Mucosa of stomach (tissue), 1 donor: ENCODE results near the gene ARRDC2.

Experiments
- H3K27me3 ChIP-seq: one replicate; pipeline ENCODE4 v1.7.0; 2013; ENCODE audit warnings: mild to moderate bottlenecking, low read length; ENCODE audit not compliant: control insufficient read depth, insufficient read depth
- H3K36me3 ChIP-seq: one replicate; pipeline ENCODE4 v1.7.0; 2013; ENCODE audit warnings: low read length; ENCODE audit not compliant: control insufficient read depth, insufficient read depth
- H3K4me1 ChIP-seq: one replicate; pipeline ENCODE4 v1.7.0; 2013; ENCODE audit warnings: mild to moderate bottlenecking, low read length; ENCODE audit not compliant: control insufficient read depth, insufficient read depth
- H3K4me3 ChIP-seq: one replicate; pipeline ENCODE4 v1.7.0; 2013; ENCODE audit warnings: low read length
- H3K9ac ChIP-seq: one replicate; pipeline ENCODE4 v1.7.0; 2013; ENCODE audit warnings: mild to moderate bottlenecking, low read length, moderate library complexity
- H3K9me3 ChIP-seq: one replicate; pipeline ENCODE4 v1.7.0; 2013; ENCODE audit warnings: mild to moderate bottlenecking, low read length, moderate library complexity; ENCODE audit not compliant: control insufficient read depth
- donor health status: Pancreatic carcinoma.

ARRDC2 gene

DNA sequence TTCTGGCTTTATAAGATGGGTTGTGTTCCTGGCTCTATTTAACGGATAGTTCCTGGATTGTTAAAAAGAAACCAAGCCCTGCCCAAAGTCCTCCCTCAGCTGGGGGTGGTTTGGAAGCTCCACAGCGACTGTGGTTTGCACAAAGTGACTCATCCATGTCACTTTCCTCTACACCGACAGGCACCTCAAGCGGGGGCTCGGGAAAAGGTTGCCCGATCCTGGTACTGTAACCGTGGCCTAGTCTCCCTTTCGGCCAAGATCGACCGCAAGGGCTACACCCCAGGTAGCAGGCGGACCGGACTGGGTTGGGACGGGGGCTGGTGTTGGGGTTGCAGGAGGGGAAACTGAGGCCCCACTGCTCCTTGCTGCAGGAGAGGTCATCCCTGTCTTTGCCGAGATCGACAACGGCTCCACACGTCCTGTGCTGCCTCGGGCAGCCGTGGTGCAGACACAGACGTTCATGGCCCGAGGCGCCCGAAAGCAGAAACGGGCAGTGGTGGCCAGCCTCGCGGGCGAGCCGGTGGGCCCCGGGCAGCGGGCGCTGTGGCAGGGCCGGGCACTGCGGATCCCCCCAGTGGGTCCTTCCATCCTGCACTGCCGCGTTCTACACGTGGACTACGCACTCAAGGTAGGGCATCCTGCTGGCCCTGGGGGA, 1.6 kb downstream of the ARRDC2 start:
- Histone ChIP-seq H3K27me3 (no peaks in the 10 kb centered on the region), H3K9ac (no peak overlapping the region), H3K4me1 (peaks cover 21% of the 10 kb centered on the region), H3K36me3 (peaks cover 16% of the 10 kb centered on the region), H3K4me3 (no peak overlapping the region), H3K9me3 (no peaks in the 10 kb centered on the region)

GRCh38 chr19:18010149-18010548, 2.2 kb downstream of the ARRDC2 start:
- no peak overlapping the region for H3K9ac ChIP-seq
- H3K4me1 ChIP-seq, result peaks cover 21% of the 10 kb centered on the region
- no peaks in the 10 kb centered on the region for H3K9me3 ChIP-seq
- peaks cover 16% of the 10 kb centered on the region for H3K36me3 ChIP-seq
- H3K4me3 ChIP-seq, result no peak overlapping the region
- no peaks in the 10 kb centered on the region for H3K27me3 ChIP-seq

- Histone ChIP-seq H3K36me3 (peaks cover 16% of the 10 kb centered on the region), H3K27me3 (no peaks in the 10 kb centered on the region), H3K4me3 (no peak overlapping the region), H3K9me3 (no peaks in the 10 kb centered on the region), H3K9ac (no peak overlapping the region), H3K4me1 (peaks cover 18% of the 10 kb centered on the region)
These were observed 5.5 kb downstream of the ARRDC2 start for GRCh38 chr19:18013210-18014111.

DNA sequence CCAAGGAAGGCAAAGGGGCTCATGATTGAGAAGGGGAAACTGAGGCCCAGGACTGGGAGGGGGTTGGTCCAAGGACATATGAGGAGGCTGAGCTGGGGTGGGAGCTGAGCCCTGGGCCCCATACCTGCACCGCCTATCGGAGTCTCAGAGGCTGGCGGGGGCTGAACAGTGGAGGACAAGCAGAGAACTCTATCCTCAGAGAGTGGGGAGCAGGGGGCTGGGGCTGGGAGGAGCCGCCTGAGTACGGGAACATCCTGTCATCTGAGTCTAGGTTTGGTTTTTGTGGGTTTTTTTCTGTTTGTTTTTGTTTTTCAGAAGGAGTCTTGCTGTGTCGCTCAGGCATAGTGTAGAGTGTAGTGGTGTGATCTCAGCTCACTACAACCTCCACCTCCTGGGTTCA, 6.2 kb downstream of the ARRDC2 start:
- Histone ChIP-seq H3K36me3 (peaks cover 12% of the 10 kb centered on the region), H3K4me3 (no peak overlapping the region), H3K27me3 (no peaks in the 10 kb centered on the region), H3K9me3 (no peaks in the 10 kb centered on the region), H3K9ac (no peak overlapping the region), H3K4me1 (peaks cover 11% of the 10 kb centered on the region)

DNA sequence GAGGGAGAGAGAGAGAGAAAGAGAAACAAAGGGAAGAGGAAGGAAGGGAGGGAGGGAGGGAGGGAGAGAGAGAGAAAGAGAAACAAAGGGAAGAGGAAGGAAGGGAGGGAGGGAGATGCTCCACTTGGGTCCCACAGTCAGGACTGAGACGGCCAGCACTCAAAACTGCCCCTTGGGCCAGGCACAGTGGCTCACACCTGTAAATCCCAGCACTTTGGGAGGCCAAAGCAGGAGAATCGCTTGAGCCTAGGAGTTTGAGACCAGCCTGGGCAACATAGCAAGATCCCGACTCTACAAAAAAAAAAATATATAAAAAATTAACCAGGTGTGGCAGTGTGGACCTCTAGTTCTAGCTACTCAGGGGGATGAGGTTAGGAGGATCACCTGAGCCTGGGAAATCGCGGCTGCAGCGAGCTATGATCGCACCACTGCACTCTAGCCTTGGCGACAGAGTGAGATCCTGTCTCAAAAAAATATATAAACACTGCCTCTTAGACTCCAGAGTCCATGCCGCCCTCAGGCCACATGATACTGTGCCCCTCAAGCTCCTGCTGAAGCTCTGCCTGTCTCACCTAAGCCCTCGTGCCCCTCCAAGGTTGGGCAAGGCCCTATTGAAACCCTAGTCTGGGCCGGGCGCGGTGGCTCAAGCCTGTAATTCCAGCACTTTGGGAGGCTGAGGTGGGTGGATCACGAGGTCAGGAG, 8.4 kb downstream of the ARRDC2 start:
- Histone ChIP-seq H3K9me3 (no peaks in the 10 kb centered on the region), H3K36me3 (peaks cover 11% of the 10 kb centered on the region), H3K4me1 (peaks cover 29% of the 10 kb centered on the region), H3K4me3 (no peak overlapping the region), H3K27me3 (no peaks in the 10 kb centered on the region), H3K9ac (no peak overlapping the region)

DNA sequence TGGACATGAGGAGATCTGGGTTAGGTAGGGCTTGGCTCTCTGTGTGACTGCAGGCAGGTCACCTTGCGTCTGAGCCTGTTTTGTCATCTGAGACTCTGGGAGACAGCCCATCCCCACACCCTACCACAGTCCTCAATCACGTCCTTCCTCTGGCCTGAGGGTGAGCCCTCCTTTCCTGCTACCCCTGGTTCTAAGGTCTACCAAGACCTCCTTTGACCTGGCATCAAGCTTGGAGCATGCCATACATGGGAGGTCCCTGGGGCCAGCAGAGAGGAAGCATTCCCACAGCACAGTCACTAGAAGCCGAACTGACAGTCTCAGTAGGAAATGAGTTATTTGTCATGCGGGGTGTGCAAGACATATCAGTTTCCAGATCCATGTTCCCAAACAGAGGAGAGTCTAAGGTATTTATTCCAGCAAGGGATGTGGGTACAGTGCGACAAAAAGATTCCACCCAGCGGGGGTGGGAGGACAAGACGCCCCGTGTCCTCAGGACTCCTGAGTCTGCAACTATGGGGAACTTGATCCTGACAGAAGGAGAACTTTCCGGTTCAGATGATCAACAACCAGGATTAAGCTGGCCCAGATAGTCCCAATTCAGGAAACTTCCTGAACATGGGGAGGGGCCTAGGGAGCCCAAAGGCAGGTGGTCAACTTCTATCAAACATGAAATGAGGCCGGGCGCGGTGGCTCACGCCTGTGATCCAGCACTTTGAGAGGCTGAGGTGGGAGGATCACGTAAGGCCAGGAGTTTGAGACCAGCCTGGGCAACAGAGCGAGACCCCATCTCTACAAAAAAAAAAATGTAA, 9.5 kb downstream of the ARRDC2 start:
- no peak overlapping the region for H3K9ac ChIP-seq

GRCh38 chr19:18020212-18021085, 12.5 kb downstream of the ARRDC2 start:
- H3K9me3 ChIP-seq, result no peaks in the 10 kb centered on the region
- no peaks in the 10 kb centered on the region for H3K27me3 ChIP-seq
- H3K9ac ChIP-seq, result peak overlapping the region; percentile 41
- H3K4me1 ChIP-seq, result peaks cover 47% of the 10 kb centered on the region
- no peak overlapping the region for H3K4me3 ChIP-seq
- no peaks in the 10 kb centered on the region for H3K36me3 ChIP-seq

More for the DNA sequence above, 9.5 kb downstream of the ARRDC2 start:
- peaks cover 40% of the 10 kb centered on the region for H3K4me1 ChIP-seq
- H3K9me3 ChIP-seq, result no peaks in the 10 kb centered on the region
- no peak overlapping the region for H3K4me3 ChIP-seq
- H3K27me3 ChIP-seq, result no peaks in the 10 kb centered on the region
- peaks cover 10% of the 10 kb centered on the region for H3K36me3 ChIP-seq

DNA sequence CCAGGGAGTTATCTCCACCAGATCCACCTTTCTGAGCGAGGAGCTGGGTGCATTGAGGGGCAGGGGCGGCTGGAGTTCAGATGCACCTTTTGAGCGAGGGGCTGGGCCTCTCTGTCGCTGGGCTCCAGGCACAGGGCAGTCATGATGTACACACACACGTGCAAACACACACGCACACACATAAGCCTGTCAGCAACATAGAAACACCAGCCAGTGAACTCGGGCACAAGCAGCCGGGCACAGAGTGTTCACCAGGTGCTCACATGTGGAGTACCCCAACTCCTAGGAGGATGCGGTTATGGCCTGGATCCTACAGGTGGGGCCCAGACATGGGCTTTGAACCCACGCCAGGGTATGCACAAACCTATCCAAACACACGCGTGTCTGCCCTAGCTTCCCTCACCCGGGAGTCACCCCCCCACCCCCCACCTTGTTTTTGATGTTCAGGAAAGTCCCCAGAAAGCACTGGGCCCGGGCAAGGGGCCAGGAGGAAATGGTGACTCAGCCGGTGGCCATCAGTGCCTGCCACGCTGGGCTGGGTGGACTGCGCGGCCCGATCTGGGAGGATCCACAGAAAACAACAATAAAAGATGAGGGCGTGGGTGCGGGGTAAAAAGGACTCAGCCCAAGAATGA, 13.3 kb downstream of the ARRDC2 start:
- peaks cover 47% of the 10 kb centered on the region for H3K4me1 ChIP-seq
- no peaks in the 10 kb centered on the region for H3K27me3 ChIP-seq
- peak overlapping the region; percentile 41 for H3K9ac ChIP-seq
- H3K9me3 ChIP-seq, result no peaks in the 10 kb centered on the region
- no peaks in the 10 kb centered on the region for H3K36me3 ChIP-seq
- H3K4me3 ChIP-seq, result no peak overlapping the region

DNA sequence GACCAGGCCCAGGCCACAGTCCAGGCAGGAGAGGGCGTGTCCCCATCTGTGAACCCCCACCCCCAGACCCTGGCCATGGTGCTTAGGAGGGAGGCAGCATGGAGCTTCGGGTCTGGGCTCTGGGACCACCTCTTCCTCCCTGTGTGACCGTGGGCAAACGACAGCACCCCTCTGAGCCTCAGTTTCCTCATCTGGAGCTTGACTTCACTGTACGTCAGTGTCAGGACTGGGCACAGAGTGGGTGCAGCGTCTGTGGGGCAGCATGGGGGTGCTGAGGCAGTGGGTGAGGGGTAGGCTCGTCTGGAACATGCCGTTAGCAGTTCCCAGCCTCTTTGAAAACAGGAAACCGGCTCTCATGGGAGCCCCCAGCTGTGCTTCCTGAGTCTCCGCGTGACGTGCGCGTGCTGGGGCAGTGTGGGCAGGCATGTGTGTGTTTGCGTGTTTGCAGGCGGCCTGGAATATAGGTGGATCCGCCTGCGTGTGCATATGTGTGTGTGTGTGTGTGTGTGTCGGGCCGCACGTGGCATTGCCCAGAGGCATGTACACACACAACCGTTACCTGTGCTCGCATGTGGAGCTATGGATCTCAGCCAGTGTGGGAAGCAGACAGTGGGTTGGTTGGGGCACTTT, 15.8 kb downstream of the ARRDC2 start:
- H3K36me3 ChIP-seq, result no peaks in the 10 kb centered on the region
- no peak overlapping the region for H3K4me3 ChIP-seq
- no peaks in the 10 kb centered on the region for H3K27me3 ChIP-seq
- no peaks in the 10 kb centered on the region for H3K9me3 ChIP-seq
- H3K4me1 ChIP-seq, result peaks cover 36% of the 10 kb centered on the region
- no peak overlapping the region for H3K9ac ChIP-seq

- no peaks in the 10 kb centered on the region for H3K27me3 ChIP-seq
- peaks cover 19% of the 10 kb centered on the region for H3K4me1 ChIP-seq
- H3K36me3 ChIP-seq, result no peaks in the 10 kb centered on the region
- H3K9ac ChIP-seq, result no peak overlapping the region
- no peak overlapping the region for H3K4me3 ChIP-seq
- H3K9me3 ChIP-seq, result no peaks in the 10 kb centered on the region
These were observed 19.2 kb downstream of the ARRDC2 start for GRCh38 chr19:18027151-18027550.
